OCI-LY7 (cell line): Measurements from ENCODE around the gene FRAS1. TPM values are rescaled to one million over a fixed set of nuclear protein-coding genes. Genes with fewer than 3 reads are reported as not detected.
A peak's percentile ranks its signal among the peaks of the same experiment; 100 is the strongest.
"Not testable (repeated sequence)": the region's sequence is repeated elsewhere in the genome, so short reads cannot be mapped to it uniquely, and the experiment has no call there.

Source experiments
- Bru-seq: library from RNA; stranded (reverse); fragments of 400-500 nt; gene quantifications from one replicate; lab custom pipeline; 2021; lab: Mats Ljungman, UMichigan
- BruChase-seq, 2 experiments: library from RNA; stranded (reverse); fragments of 400-500 nt; gene quantifications; one replicate each; lab custom pipeline; 2021; lab: Mats Ljungman, UMichigan
- BruUV-seq: library from RNA; stranded (reverse); fragments of 400-500 nt; replicated peaks from 2 replicates; lab custom pipeline; 2021; lab: Mats Ljungman, UMichigan
- CTCF ChIA-PET: fragments of 300-600 bp; sonication (Branson Sonifier 250); formaldehyde crosslinking; loops from one replicate; lab custom pipeline; 2022; ENCODE audit warnings: antibody characterized with exemption; ENCODE audit not compliant: unreplicated experiment; lab: Charles Lee
- POLR2A ChIA-PET: fragments of 300-600 bp; sonication (Branson Sonifier 250); formaldehyde crosslinking; loops from one replicate; lab custom pipeline; 2022; ENCODE audit warnings: antibody characterized with exemption; lab: Charles Lee
- DNase-seq: peaks from one replicate; pipeline ENCODE4 v3.0.0-alpha.2; 2015; ENCODE audit warnings: low spot score
- H2AFZ ChIP-seq: fragments of 200-600 bp; sonication (generic), shearing (Covaris generic); 2 replicates; pipeline ENCODE4 v1.6.1; 2014; ENCODE audit warnings: mild to moderate bottlenecking, antibody characterized with exemption, low read length, moderate library complexity
- H3K27ac ChIP-seq: fragments of 200-600 bp; sonication (generic); 2 replicates; pipeline ENCODE4 v1.5.1; 2014; ENCODE audit warnings: mixed run types, low read depth, mild to moderate bottlenecking, moderate library complexity, low read length, inconsistent platforms; ENCODE audit not compliant: poor library complexity, severe bottlenecking
- H3K36me3 ChIP-seq: fragments of 200-600 bp; sonication (generic); 2 replicates; pipeline ENCODE4 v1.6.1; 2014; ENCODE audit warnings: mild to moderate bottlenecking, antibody characterized with exemption, low read length, moderate library complexity, mixed read lengths; ENCODE audit not compliant: insufficient read depth
- H3K4me1 ChIP-seq: fragments of 200-600 bp; sonication (generic); 2 replicates; pipeline ENCODE4 v1.5.1; 2014; ENCODE audit warnings: mild to moderate bottlenecking, low read length; ENCODE audit not compliant: insufficient read depth, poor library complexity, severe bottlenecking
- H3K4me2 ChIP-seq: fragments of 200-600 bp; sonication (generic); 2 replicates; pipeline ENCODE4 v1.6.1; 2014; ENCODE audit warnings: mild to moderate bottlenecking, low read length
- H3K4me3 ChIP-seq: fragments of 200-600 bp; sonication (generic); 2 replicates; pipeline ENCODE4 v1.5.1; 2014; ENCODE audit warnings: mild to moderate bottlenecking, low read depth, low read length; ENCODE audit not compliant: poor library complexity, severe bottlenecking
- H3K79me2 ChIP-seq: fragments of 200-600 bp; sonication (generic); 2 replicates; pipeline ENCODE4 v1.6.1; 2016; ENCODE audit warnings: low read depth, mild to moderate bottlenecking, low read length, moderate library complexity, mixed read lengths; ENCODE audit not compliant: insufficient read depth
- H3K9me2 ChIP-seq: fragments of 200-600 bp; sonication (generic); 2 replicates; pipeline ENCODE4 v1.6.1; 2016; ENCODE audit warnings: mild to moderate bottlenecking, low read length, mixed read lengths; ENCODE audit not compliant: insufficient read depth
- H3K9me3 ChIP-seq: fragments of 200-600 bp; sonication (generic); 2 replicates; pipeline ENCODE4 v1.6.1; 2014; ENCODE audit warnings: mild to moderate bottlenecking, mixed run types, low read length, mixed read lengths
- H4K20me1 ChIP-seq: fragments of 200-600 bp; sonication (generic); 2 replicates; pipeline ENCODE4 v1.6.1; 2014; ENCODE audit warnings: mild to moderate bottlenecking, antibody characterized with exemption, low read length, moderate library complexity, mixed read lengths; ENCODE audit not compliant: insufficient read depth
- EZH2phosphoT487 ChIP-seq: fragments of 200-600 bp; sonication (generic); IDR thresholded peaks from 2 replicates; pipeline ENCODE4 v1.6.1; 2018; ENCODE audit warnings: low read depth, borderline replicate concordance, mild to moderate bottlenecking, mixed run types, antibody characterized with exemption, low read length, moderate library complexity, mixed read lengths
- intact Hi-C: fragments of 100-400 bp; cut with micrococcal nuclease; formaldehyde crosslinking; loops from one replicate; pipeline ENCODE4 v1.10.0; 2022; ENCODE audit not compliant: unreplicated experiment
- long read RNA-seq: library from polyadenylated mRNA; stranded (forward); transcript quantifications from one replicate; pipeline ENCODE4 v2.0.0, GENCODE V29; 2022
- total RNA-seq, 2 experiments: library from RNA; depleted of rRNA in 1 of 2; stranded (reverse); fragments of >200 nt in 1 of 2; shearing (Covaris generic) in 1 of 2; gene quantifications; 2 replicates each; pipeline ENCODE4 v1.2.3, GENCODE V29; 2014 to 2022
- TF ChIP-seq, protein P1 (sequence below): fragments of 200-600 bp; sonication (generic); conservative IDR thresholded peaks from 2 replicates; pipeline ENCODE4 v1.5.1; 2014; ENCODE audit warnings: mild to moderate bottlenecking, antibody characterized with exemption, low read length, moderate library complexity, mixed read lengths

FRAS1 gene, protein sequence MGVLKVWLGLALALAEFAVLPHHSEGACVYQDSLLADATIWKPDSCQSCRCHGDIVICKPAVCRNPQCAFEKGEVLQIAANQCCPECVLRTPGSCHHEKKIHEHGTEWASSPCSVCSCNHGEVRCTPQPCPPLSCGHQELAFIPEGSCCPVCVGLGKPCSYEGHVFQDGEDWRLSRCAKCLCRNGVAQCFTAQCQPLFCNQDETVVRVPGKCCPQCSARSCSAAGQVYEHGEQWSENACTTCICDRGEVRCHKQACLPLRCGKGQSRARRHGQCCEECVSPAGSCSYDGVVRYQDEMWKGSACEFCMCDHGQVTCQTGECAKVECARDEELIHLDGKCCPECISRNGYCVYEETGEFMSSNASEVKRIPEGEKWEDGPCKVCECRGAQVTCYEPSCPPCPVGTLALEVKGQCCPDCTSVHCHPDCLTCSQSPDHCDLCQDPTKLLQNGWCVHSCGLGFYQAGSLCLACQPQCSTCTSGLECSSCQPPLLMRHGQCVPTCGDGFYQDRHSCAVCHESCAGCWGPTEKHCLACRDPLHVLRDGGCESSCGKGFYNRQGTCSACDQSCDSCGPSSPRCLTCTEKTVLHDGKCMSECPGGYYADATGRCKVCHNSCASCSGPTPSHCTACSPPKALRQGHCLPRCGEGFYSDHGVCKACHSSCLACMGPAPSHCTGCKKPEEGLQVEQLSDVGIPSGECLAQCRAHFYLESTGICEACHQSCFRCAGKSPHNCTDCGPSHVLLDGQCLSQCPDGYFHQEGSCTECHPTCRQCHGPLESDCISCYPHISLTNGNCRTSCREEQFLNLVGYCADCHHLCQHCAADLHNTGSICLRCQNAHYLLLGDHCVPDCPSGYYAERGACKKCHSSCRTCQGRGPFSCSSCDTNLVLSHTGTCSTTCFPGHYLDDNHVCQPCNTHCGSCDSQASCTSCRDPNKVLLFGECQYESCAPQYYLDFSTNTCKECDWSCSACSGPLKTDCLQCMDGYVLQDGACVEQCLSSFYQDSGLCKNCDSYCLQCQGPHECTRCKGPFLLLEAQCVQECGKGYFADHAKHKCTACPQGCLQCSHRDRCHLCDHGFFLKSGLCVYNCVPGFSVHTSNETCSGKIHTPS (N-terminal part only)
- total RNA-seq (2014; rRNA removed; shearing (Covaris generic)), result 0.19 and 0.31 TPM in 2 replicates
- 0.30 and 0.33 TPM in 2 replicates for total RNA-seq (2022)
- Bru-seq, nascent RNA, result percentile 22 among the genes with signal in this experiment
- BruChase-seq, experiment 1, labeled RNA remaining after a 6-hour chase, result percentile 20 among the genes with signal in this experiment
- BruChase-seq, experiment 2, labeled RNA remaining after a 2-hour chase, result percentile 25 among the genes with signal in this experiment
- long read RNA-seq, result 0 reads

DNA sequence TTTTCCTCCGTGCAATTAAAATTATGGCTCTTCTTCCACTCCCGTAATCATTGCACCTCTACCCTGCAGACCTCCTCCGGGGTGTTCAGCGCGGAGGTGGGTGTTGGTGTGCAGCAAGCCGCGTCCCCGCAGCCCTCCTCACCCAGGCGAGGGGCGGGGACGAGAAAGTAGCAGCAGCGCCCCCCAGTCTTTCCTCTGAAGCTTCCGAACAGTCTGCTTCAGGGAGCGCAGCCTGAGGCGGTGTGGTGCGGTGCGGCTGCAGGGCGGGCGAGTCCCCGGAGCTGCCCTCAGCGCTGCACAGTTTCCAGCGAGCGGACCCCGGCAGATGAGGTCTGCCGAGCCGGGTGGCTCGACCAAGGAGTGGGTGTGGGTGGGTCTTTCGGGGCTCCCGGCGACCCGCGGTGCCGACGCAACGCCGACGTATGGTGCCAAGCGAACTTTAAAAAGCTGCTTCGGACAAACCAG lies at the start of gene FRAS1:
TSS of gene FRAS1 (plus strand) at position 189 of the 465 bp plus-strand sequence. CDS start 687 bp downstream, outside the sequence.
- Histone ChIP-seq H3K36me3 (no peaks in the 10 kb centered on the region), H3K79me2 (no peaks in the 10 kb centered on the region), H3K9me3 (no peaks in the 10 kb centered on the region), H2AFZ (peak within 1 kb of the TSS; percentile 88), H3K4me2 (peak within 1 kb of the TSS; percentile 81), H4K20me1 (no peaks in the 10 kb centered on the region), H3K9me2 (no peaks in the 10 kb centered on the region), H3K4me1 (peaks cover 22% of the 10 kb centered on the region), H3K27ac (peak within 1 kb of the TSS; percentile 31), H3K4me3 (peak within 1 kb of the TSS; percentile 72)
- no TSS peak for BruUV-seq
- no peak for TF ChIP-seq EZH2phosphoT487
- TF ChIP-seq, protein P1, sequence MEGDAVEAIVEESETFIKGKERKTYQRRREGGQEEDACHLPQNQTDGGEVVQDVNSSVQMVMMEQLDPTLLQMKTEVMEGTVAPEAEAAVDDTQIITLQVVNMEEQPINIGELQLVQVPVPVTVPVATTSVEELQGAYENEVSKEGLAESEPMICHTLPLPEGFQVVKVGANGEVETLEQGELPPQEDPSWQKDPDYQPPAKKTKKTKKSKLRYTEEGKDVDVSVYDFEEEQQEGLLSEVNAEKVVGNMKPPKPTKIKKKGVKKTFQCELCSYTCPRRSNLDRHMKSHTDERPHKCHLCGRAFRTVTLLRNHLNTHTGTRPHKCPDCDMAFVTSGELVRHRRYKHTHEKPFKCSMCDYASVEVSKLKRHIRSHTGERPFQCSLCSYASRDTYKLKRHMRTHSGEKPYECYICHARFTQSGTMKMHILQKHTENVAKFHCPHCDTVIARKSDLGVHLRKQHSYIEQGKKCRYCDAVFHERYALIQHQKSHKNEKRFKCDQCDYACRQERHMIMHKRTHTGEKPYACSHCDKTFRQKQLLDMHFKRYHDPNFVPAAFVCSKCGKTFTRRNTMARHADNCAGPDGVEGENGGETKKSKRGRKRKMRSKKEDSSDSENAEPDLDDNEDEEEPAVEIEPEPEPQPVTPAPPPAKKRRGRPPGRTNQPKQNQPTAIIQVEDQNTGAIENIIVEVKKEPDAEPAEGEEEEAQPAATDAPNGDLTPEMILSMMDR, result peak; percentile 57
- intact Hi-C loops, result no loop called here
- ChIA-PET POLR2A (no interaction called here), CTCF (interaction anchor here (0.6 kb wide), 1 partner anchor 1920 kb away, joined by 3 read pairs; no protein-coding TSS in a partner anchor)
- peak; percentile 72 for DNase-seq

DNA sequence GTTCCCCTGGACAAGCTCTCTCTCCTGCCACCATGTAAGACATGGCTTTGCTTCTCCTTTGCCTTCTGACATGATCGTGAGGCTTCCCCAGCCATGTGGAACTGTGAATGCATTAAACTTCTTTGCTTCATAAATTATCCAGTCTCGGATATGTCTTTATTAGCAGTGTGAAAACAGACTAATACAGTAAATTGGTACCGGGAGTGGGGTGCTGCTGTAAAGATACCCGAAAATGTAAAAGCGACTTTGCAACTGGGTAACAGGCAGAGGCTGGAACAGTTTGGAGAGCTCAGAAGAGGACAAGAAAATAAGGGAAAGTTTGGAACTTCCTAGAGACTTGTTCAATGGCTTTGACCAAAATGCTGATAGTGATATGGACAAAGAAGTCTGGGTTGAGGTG lies 46.1 kb upstream of the FRAS1 start:
- H3K4me3 ChIP-seq, H3K9me2 ChIP-seq, POLR2A ChIA-PET, H4K20me1 ChIP-seq, H3K27ac ChIP-seq, intact Hi-C loops, H3K4me2 ChIP-seq, DNase-seq, BruUV-seq, H3K79me2 ChIP-seq, H3K4me1 ChIP-seq, CTCF ChIA-PET, H3K36me3 ChIP-seq, H2AFZ ChIP-seq, H3K9me3 ChIP-seq: not testable (repeated sequence)
